NCI-H1105 (cell line): ENCODE results near the gene MAN1C1.
A peak's percentile ranks its signal among the peaks of the same experiment; 100 is the strongest.
"Not testable (repeated sequence)": the region's sequence is repeated elsewhere in the genome, so short reads cannot be mapped to it uniquely, and the experiment has no call there.

Experiments used
- DNase-seq: peaks from one replicate; lab custom pipeline; 2025; lab: John Stamatoyannopoulos, UW

MAN1C1 gene

GRCh38 chr1:25657883-25658760, 41.5 kb downstream of the MAN1C1 start:
- no peak for DNase-seq

- DNase-seq: no peak
Observed at GRCh38 chr1:25658791-25659431, 42.3 kb downstream of the MAN1C1 start.

GRCh38 chr1:25661043-25661815, 44.6 kb downstream of the MAN1C1 start:
- DNase-seq: no peak

DNA sequence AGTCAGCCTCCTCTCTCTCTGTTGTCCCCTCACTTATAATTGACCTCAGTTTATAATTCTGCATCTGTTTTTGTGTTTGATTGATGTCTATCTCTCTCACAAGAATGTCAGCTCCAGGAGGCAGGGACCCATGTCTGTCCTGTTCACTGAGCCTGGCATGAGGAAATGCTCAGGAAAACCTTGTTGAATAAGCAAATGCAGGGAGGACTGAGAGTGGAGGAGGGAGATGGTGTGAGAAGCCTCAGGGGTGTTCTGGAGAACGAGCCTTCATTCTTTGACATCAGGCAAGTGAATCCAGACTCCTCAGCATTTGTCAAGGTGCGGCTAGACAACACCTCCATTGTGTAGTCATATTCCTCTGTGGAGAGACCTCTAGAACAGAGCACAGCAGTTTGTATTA, 45.5 kb downstream of the MAN1C1 start:
- no peak for DNase-seq

DNA sequence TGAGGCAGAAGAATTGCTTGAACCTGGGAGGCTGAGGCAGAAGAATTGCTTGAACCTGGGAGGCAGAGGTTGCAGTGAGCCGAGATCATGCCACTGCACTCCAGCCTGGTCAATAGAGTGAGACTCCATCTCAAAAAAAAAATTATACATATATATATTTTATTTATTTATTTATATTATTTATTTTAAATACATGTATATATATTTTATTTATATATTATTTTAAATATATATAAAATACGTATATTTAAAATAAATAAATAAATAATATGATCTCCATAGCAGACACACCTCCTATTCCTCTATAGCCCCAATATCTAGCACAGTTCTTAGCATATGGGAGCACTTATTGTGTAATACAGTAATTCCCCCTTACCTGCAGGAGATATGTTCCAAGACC, 46.4 kb downstream of the MAN1C1 start:
- not testable (repeated sequence) for DNase-seq

- DNase-seq: no peak
Observed at GRCh38 chr1:25664357-25665199, 48.0 kb downstream of the MAN1C1 start.

DNA sequence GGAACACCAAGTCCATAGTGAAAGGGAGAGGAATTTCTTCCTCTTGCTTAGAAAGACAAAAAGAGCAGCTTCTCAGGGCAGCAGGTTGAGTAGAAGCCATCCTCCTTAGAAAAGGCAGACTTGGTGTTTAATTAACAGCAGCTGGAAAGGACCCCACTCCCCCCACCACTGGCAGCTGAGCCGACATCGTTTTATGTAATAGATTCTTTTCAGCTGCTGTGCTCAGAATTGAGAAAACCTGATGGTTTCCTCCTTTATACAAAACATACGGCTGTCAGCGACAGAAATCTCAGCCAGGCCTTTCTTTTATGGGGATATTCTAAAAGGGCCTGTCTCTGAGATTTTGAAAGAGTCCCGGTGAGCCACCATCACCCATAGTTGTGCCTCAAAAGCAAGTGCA, 49.9 kb downstream of the MAN1C1 start:
- DNase-seq: no peak

GRCh38 chr1:25668931-25669573, 52.5 kb downstream of the MAN1C1 start:
- DNase-seq: no peak

GRCh38 chr1:25669781-25670567, 53.4 kb downstream of the MAN1C1 start:
- DNase-seq: no peak

GRCh38 chr1:25671929-25672328, 55.3 kb downstream of the MAN1C1 start:
- no peak for DNase-seq

- DNase-seq: no peak
Observed at GRCh38 chr1:25672763-25673409, 56.3 kb downstream of the MAN1C1 start.

GRCh38 chr1:25673456-25673855, 56.9 kb downstream of the MAN1C1 start:
- DNase-seq: no peak

- no peak for DNase-seq
Observed at GRCh38 chr1:25673962-25674806, 57.6 kb downstream of the MAN1C1 start.

DNA sequence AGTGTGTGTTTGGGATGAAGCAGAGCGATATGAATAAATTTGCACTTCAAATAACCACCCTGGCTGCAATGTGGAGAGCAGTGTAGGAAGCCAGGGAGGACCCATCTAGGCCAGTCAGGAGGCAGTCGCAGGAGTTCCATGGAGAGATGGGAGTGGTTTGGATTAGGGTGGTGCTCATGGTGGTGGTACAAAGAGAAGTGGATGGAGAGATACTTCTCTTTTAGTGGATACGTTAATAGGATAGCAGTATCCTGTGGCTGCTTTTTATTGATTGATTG, 58.2 kb downstream of the MAN1C1 start:
- no peak for DNase-seq

GRCh38 chr1:25675729-25676476, 59.3 kb downstream of the MAN1C1 start:
- DNase-seq: no peak

DNA sequence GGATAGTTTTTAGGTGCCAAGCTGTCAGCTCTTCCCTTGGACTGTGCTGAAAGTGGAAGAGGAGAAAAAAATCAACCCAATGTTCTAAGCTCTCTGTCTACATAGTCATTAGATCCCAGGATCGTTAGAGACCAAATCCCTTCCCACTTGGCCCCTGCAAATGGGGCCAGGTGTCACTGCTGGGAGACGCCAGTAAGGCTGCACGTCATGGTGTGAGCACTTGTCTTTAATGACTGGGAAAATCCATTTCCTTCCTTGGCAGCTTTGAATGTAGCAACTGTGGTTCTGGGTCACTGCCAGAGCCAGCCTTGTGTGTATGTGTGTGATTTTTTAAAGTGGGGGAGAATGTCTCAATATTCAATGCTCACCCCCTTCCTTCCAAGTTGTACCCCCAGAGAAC, 59.9 kb downstream of the MAN1C1 start:
- peak; percentile 94 for DNase-seq

DNA sequence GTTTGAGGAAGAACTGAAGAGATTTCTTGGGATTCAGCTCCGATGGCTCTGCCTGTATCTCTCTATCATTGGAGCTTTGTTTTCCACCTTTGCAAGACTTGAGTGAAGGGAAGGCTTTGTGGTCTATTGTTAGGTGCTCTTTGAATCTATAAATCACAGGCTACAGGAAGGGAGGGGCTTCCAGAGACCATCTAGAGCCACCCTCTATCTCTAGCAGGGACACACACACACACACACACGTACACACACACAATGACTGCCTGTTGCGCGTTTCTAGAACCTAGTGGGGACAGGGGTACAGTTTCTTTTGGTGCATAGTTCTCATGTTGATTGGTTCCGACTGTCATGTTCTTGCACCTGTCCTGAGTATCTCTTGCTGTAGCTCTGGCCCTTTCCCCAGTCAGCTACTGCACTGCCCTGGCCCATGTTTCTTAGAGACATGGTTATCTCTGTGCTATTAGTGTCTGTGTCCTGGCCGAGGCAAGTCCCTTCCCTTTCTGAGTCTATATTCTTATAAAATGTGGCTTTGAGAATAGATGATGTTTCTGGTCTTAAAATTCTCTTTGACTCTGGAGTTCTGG, 60.7 kb downstream of the MAN1C1 start:
- DNase-seq: peak; percentile 18

- no peak for DNase-seq
Observed at GRCh38 chr1:25679171-25679570, 62.6 kb downstream of the MAN1C1 start.
